T47D (cell line): ENCODE measurements around the gene PPP1R13B.
"Not testable (repeated sequence)": the region's sequence is repeated elsewhere in the genome, so short reads cannot be mapped to it uniquely, and the experiment has no call there.

Experiments
- DNase-seq, 2 experiments: peaks; one replicate each; pipeline versions ENCODE4 v3.0.0 to v3.0.0-alpha.2; 2011 to 2012; ENCODE audit warnings: low read depth in 1 of 2, low spot score in 1 of 2
- JUND ChIP-seq: IDR thresholded peaks from 2 replicates; pipeline ENCODE4 v1.6.1; 2012; ENCODE audit warnings: low read depth
- in situ Hi-C: cut with HindIII; loops from 2 replicates; pipeline ENCODE4 v1.10.0; 2016; ENCODE audit warnings: low sequenced_read_pairs, low pct_unique_long_range_greater_than_20kb

The PPP1R13B gene

GRCh38 chr14:103847451-103848174, at the start of gene PPP1R13B:
Gene PPP1R13B (minus strand): TSS chr14:103847575. CDS start chr14:103847307, 268 bp downstream.
- in situ Hi-C loops, result no loop called here
- no peak for TF ChIP-seq JUND
- DNase-seq, result peak; percentile 97 to 98

- in situ Hi-C loops, result no loop called here
- no peak for TF ChIP-seq JUND
- no peak for DNase-seq
These were observed 49.2 kb upstream of the PPP1R13B start for GRCh38 chr14:103896578-103896977.

- no peak for DNase-seq
- no peak for TF ChIP-seq JUND
- in situ Hi-C loops, result no loop called here
These were observed 47.3 kb upstream of the PPP1R13B start for GRCh38 chr14:103894723-103895059.

GRCh38 chr14:103894034-103894722, 46.8 kb upstream of the PPP1R13B start:
- TF ChIP-seq JUND, result no peak
- DNase-seq, result no peak
- in situ Hi-C loops, result no loop called here

- no peak for DNase-seq
- in situ Hi-C loops, result no loop called here
- TF ChIP-seq JUND, result no peak
These were observed 44.9 kb upstream of the PPP1R13B start for GRCh38 chr14:103892247-103892646.

- no peak for TF ChIP-seq JUND
- in situ Hi-C loops, result no loop called here
These were observed 44.4 kb upstream of the PPP1R13B start for GRCh38 chr14:103891667-103892215.

GRCh38 chr14:103890821-103891666, 43.7 kb upstream of the PPP1R13B start:
- peak; percentile 76 to 84 for DNase-seq
- no peak for TF ChIP-seq JUND
- in situ Hi-C loops, result no loop called here

More at GRCh38 chr14:103891667-103892215, 44.4 kb upstream of the PPP1R13B start:
- DNase-seq, result no peak

- DNase-seq, result no peak
- in situ Hi-C loops, result no loop called here
- no peak for TF ChIP-seq JUND
These were observed 42.6 kb upstream of the PPP1R13B start for GRCh38 chr14:103890052-103890371.

GRCh38 chr14:103889313-103890051, 42.1 kb upstream of the PPP1R13B start:
- no peak for DNase-seq
- no peak for TF ChIP-seq JUND
- in situ Hi-C loops, result no loop called here

- in situ Hi-C loops, result not testable (repeated sequence)
These were observed 41.6 kb upstream of the PPP1R13B start for GRCh38 chr14:103889002-103889312.

GRCh38 chr14:103887557-103888115, 40.3 kb upstream of the PPP1R13B start:
- no peak for DNase-seq
- in situ Hi-C loops, result no loop called here
- TF ChIP-seq JUND, result no peak

More at GRCh38 chr14:103889002-103889312, 41.6 kb upstream of the PPP1R13B start:
- not testable (repeated sequence) for DNase-seq

GRCh38 chr14:103887170-103887501, 39.8 kb upstream of the PPP1R13B start:
- in situ Hi-C loops, result no loop called here
- no peak for TF ChIP-seq JUND
- DNase-seq, result no peak
